Keratinocyte (primary cell): ENCODE measurements around the gene RAB44. TPM values are rescaled to one million over a fixed set of nuclear protein-coding genes. Genes with fewer than 3 reads are reported as not detected.

Source experiments
- DNase-seq: peaks from one replicate; pipeline ENCODE4 v3.0.0-alpha.2; 2011; ENCODE audit warnings: low read depth, missing footprints, low spot score
- FAIRE-seq: peaks from 2 replicates; lab custom pipeline; 2011; peaks lifted over from hg19 to GRCh38; lab: Jason Lieb, UNC
- H2AFZ ChIP-seq: 2 replicates; pipeline ENCODE4 v1.6.0; 2012; ENCODE audit warnings: low read length, control low read depth, inconsistent platforms; ENCODE audit not compliant: control insufficient read depth
- H3K27ac ChIP-seq: 2 replicates; pipeline ENCODE4 v1.5.1; 2011; ENCODE audit warnings: low read length; ENCODE audit not compliant: control insufficient read depth, insufficient read depth
- H3K27me3 ChIP-seq: 3 replicates; pipeline ENCODE4 v1.6.0; 2011; ENCODE audit warnings: low read length; ENCODE audit not compliant: control insufficient read depth, insufficient read depth; ENCODE audit errors: extremely low read depth
- H3K36me3 ChIP-seq, 2 experiments: 2 replicates in 1 of 2; 3 replicates in 1 of 2; pipeline ENCODE4 v1.5.1; 2011; ENCODE audit warnings: low read length in 2 of 2, mild to moderate bottlenecking in 1 of 2; ENCODE audit not compliant: control insufficient read depth in 2 of 2, insufficient read depth in 2 of 2; ENCODE audit errors: extremely low read depth in 1 of 2
- H3K4me1 ChIP-seq: 3 replicates; pipeline ENCODE4 v1.5.1; 2011; ENCODE audit warnings: low read length; ENCODE audit not compliant: control insufficient read depth, insufficient read depth; ENCODE audit errors: extremely low read depth
- H3K4me2 ChIP-seq: 3 replicates; pipeline ENCODE4 v1.6.0; 2011; ENCODE audit warnings: low read depth, low read length; ENCODE audit not compliant: control insufficient read depth, insufficient read depth; ENCODE audit errors: extremely low read depth
- H3K4me3 ChIP-seq, 3 experiments: fragments of 200-600 bp in 1 of 3; sonication (generic) in 1 of 3; 2 replicates in 2 of 3; 3 replicates in 1 of 3; pipeline ENCODE4 v1.5.1; 2011 to 2016; ENCODE audit warnings: low read length in 3 of 3, mild to moderate bottlenecking in 3 of 3, control low read depth in 2 of 3, inconsistent platforms in 1 of 3, low read depth in 1 of 3, mixed read lengths in 1 of 3, mixed run types in 1 of 3, moderate library complexity in 1 of 3; ENCODE audit not compliant: control insufficient read depth in 2 of 3, insufficient read depth in 2 of 3; ENCODE audit errors: extremely low read depth in 1 of 3
- H3K79me2 ChIP-seq: 2 replicates; pipeline ENCODE4 v1.6.0; 2012; ENCODE audit warnings: low read length; ENCODE audit not compliant: control insufficient read depth, insufficient read depth
- H3K9ac ChIP-seq: 3 replicates; pipeline ENCODE4 v1.6.0; 2011; ENCODE audit warnings: low read length; ENCODE audit not compliant: control insufficient read depth, insufficient read depth; ENCODE audit errors: extremely low read depth
- H3K9me1 ChIP-seq: 3 replicates; pipeline ENCODE4 v1.6.0; 2011; ENCODE audit warnings: low read length; ENCODE audit not compliant: control insufficient read depth, insufficient read depth; ENCODE audit errors: extremely low read depth
- H3K9me3 ChIP-seq: 2 replicates; pipeline ENCODE4 v1.5.1; 2012; ENCODE audit warnings: low read depth, low read length; ENCODE audit not compliant: control insufficient read depth
- H4K20me1 ChIP-seq: 3 replicates; pipeline ENCODE4 v1.6.0; 2011; ENCODE audit warnings: low read length; ENCODE audit not compliant: control insufficient read depth, insufficient read depth; ENCODE audit errors: extremely low read depth
- EZH2 ChIP-seq: IDR thresholded peaks from one replicate; pipeline ENCODE4 v1.6.1; 2012; ENCODE audit warnings: inconsistent platforms, mild to moderate bottlenecking, low read length, moderate library complexity
- dilution Hi-C: fragments of 300-500 bp; cut with MboI; formaldehyde crosslinking; loops from one replicate; pipeline ENCODE4 v1.7.0; 2020; ENCODE audit warnings: low sequenced_read_pairs; ENCODE audit not compliant: extremely low pct_ligation_motif_present
- polyA plus RNA-seq, 5 experiments: library from polyadenylated mRNA; depleted of rRNA in 3 of 5; stranded (reverse) in 3 of 5; stranded (forward) in 1 of 5; unstranded in 1 of 5; fragments of >200 nt; gene quantifications; 1 replicate in 1 of 5; 2 replicates in 3 of 5; 3 replicates in 1 of 5; pipeline versions ENCODE4 v1.2.1 to v1.2.3, GENCODE V29; 2011 to 2012; ENCODE audit warnings: missing spikeins in 2 of 5, low read depth in 1 of 5, low replicate concordance in 1 of 5
- TF ChIP-seq, protein P1 (sequence below), 3 experiments: IDR thresholded peaks in 1 of 3; conservative IDR thresholded peaks in 1 of 3; optimal IDR thresholded peaks in 1 of 3; 2 replicates in 2 of 3; 3 replicates in 1 of 3; pipeline versions ENCODE3 to v1.5.1; 2011; ENCODE audit warnings: low read length in 3 of 3, mild to moderate bottlenecking in 3 of 3, moderate library complexity in 2 of 3, control low read depth in 1 of 3, inconsistent platforms in 1 of 3; ENCODE audit not compliant: insufficient read depth in 2 of 3; ENCODE audit errors: extremely low read depth in 1 of 3

The RAB44 gene
- polyA plus RNA-seq, 1 donor (not counting 4 experiments of a cell fraction or from before 2014, with no cell fraction given) = 0.03 TPM

DNA sequence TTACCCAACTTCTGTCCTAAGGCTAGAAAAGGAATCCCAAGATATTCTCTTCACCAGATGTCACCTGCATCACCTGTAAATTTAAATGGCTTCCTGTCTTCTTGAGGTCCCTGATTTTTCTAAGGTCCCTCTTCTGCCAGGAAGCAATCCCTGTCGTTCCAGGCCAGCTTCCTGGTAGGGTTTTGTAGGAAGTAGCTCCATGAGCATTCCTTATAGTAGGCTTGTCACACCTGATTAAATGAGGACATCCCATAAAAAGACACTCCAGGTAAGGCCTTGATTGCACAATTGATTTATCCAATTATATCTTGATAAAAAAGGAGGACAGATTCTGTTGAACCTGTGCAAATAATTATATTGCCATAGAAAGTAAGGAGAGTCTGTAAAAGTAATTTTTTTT, 8.7 kb downstream of the RAB44 start:
- dilution Hi-C loops = no loop called here
- no peak for FAIRE-seq

DNA sequence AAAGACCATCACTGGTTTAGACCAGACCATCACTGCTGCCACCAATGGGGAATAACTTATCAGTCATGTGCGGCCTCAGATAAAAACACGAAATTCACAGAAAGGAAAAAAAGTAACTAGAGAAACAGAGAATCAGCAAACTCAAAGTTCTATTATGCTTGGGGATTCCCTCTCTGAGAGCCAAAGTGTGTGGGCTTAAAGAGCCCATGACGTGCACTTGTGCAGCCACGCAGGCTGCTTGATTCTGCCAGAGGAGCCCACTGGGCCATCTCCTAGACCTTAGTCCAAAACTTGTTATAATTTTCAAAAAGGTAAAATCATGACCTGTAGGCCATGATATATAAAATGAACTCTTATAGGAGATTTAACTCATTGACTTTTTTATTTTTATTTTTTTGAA, 15.2 kb downstream of the RAB44 start:
- Histone ChIP-seq H3K9ac (no peak overlapping the region), H3K36me3 (no peaks in the 10 kb centered on the region), H3K79me2 (no peaks in the 10 kb centered on the region), H3K9me3 (no peaks in the 10 kb centered on the region), H3K4me1 (peaks cover 9% of the 10 kb centered on the region), H3K9me1 (no peaks in the 10 kb centered on the region), H3K4me2 (no peak overlapping the region), H2AFZ (no peak overlapping the region), H4K20me1 (no peaks in the 10 kb centered on the region), H3K27ac (no peak overlapping the region), H3K27me3 (peaks cover 2% of the 10 kb centered on the region), H3K4me3 (no peak overlapping the region)
- no peak for FAIRE-seq
- TF ChIP-seq, protein P1, sequence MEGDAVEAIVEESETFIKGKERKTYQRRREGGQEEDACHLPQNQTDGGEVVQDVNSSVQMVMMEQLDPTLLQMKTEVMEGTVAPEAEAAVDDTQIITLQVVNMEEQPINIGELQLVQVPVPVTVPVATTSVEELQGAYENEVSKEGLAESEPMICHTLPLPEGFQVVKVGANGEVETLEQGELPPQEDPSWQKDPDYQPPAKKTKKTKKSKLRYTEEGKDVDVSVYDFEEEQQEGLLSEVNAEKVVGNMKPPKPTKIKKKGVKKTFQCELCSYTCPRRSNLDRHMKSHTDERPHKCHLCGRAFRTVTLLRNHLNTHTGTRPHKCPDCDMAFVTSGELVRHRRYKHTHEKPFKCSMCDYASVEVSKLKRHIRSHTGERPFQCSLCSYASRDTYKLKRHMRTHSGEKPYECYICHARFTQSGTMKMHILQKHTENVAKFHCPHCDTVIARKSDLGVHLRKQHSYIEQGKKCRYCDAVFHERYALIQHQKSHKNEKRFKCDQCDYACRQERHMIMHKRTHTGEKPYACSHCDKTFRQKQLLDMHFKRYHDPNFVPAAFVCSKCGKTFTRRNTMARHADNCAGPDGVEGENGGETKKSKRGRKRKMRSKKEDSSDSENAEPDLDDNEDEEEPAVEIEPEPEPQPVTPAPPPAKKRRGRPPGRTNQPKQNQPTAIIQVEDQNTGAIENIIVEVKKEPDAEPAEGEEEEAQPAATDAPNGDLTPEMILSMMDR (optimal IDR thresholded peaks at IDR 0.05 in 1 of 3, IDR thresholded peaks at IDR 0.05 in 1 of 3, conservative IDR thresholded peaks at IDR 0.05 in 1 of 3; ENCODE audit: extremely low read depth in 1 of 3, insufficient read depth in 2 of 3, low read length in 3 of 3) = no peak
- TF ChIP-seq EZH2 = no peak
- dilution Hi-C loops = no loop called here
- DNase-seq = no peak

More for the DNA sequence above, 8.7 kb downstream of the RAB44 start:
- H3K4me1 ChIP-seq = peaks cover 4% of the 10 kb centered on the region
- H3K4me2 ChIP-seq = no peak overlapping the region
- no peaks in the 10 kb centered on the region for H3K27me3 ChIP-seq
- TF ChIP-seq EZH2 = no peak
- TF ChIP-seq, protein P1 (optimal IDR thresholded peaks at IDR 0.05 in 1 of 3, IDR thresholded peaks at IDR 0.05 in 1 of 3, conservative IDR thresholded peaks at IDR 0.05 in 1 of 3; ENCODE audit: extremely low read depth in 1 of 3, insufficient read depth in 2 of 3, low read length in 3 of 3) = no peak
- H3K4me3 ChIP-seq = no peak overlapping the region
- no peaks in the 10 kb centered on the region for H3K36me3 ChIP-seq
- no peaks in the 10 kb centered on the region for H3K9me1 ChIP-seq
- H3K27ac ChIP-seq = no peak overlapping the region
- no peaks in the 10 kb centered on the region for H3K9me3 ChIP-seq
- no peak overlapping the region for H2AFZ ChIP-seq
- DNase-seq = no peak
- H4K20me1 ChIP-seq = no peaks in the 10 kb centered on the region
- no peaks in the 10 kb centered on the region for H3K79me2 ChIP-seq
- H3K9ac ChIP-seq = no peak overlapping the region
